Mucosa of stomach (tissue), 1 donor: ENCODE results near the gene EPS8L1.
"Not testable (repeated sequence)": the region's sequence is repeated elsewhere in the genome, so short reads cannot be mapped to it uniquely, and the experiment has no call there.

Source experiments
- H3K27me3 ChIP-seq: one replicate; pipeline ENCODE4 v1.7.0; 2013; ENCODE audit warnings: mild to moderate bottlenecking, low read length; ENCODE audit not compliant: control insufficient read depth, insufficient read depth
- H3K36me3 ChIP-seq: one replicate; pipeline ENCODE4 v1.7.0; 2013; ENCODE audit warnings: low read length; ENCODE audit not compliant: control insufficient read depth, insufficient read depth
- H3K4me1 ChIP-seq: one replicate; pipeline ENCODE4 v1.7.0; 2013; ENCODE audit warnings: mild to moderate bottlenecking, low read length; ENCODE audit not compliant: control insufficient read depth, insufficient read depth
- H3K4me3 ChIP-seq: one replicate; pipeline ENCODE4 v1.7.0; 2013; ENCODE audit warnings: low read length
- H3K9ac ChIP-seq: one replicate; pipeline ENCODE4 v1.7.0; 2013; ENCODE audit warnings: mild to moderate bottlenecking, low read length, moderate library complexity
- H3K9me3 ChIP-seq: one replicate; pipeline ENCODE4 v1.7.0; 2013; ENCODE audit warnings: mild to moderate bottlenecking, low read length, moderate library complexity; ENCODE audit not compliant: control insufficient read depth
- donor health status: Pancreatic carcinoma.

Gene EPS8L1

GRCh38 chr19:55107252-55107651 is 31.6 kb downstream of the EPS8L1 start:
- H3K27me3 ChIP-seq, H3K36me3 ChIP-seq, H3K9ac ChIP-seq, H3K4me3 ChIP-seq, H3K4me1 ChIP-seq, H3K9me3 ChIP-seq: not testable (repeated sequence)

GRCh38 chr19:55109527-55110291 is 34.0 kb downstream of the EPS8L1 start:
- Histone ChIP-seq H3K4me3 (no peak overlapping the region), H3K36me3 (no peaks in the 10 kb centered on the region), H3K9ac (no peak overlapping the region), H3K27me3 (no peaks in the 10 kb centered on the region), H3K9me3 (no peaks in the 10 kb centered on the region), H3K4me1 (peaks cover 22% of the 10 kb centered on the region)

- Histone ChIP-seq H3K36me3 (no peaks in the 10 kb centered on the region), H3K27me3 (no peaks in the 10 kb centered on the region), H3K4me3 (no peak overlapping the region), H3K9me3 (no peaks in the 10 kb centered on the region), H3K4me1 (peaks cover 36% of the 10 kb centered on the region), H3K9ac (no peak overlapping the region)
Measured at GRCh38 chr19:55111238-55111831, 35.7 kb downstream of the EPS8L1 start.

- Histone ChIP-seq H3K4me1 (peaks cover 37% of the 10 kb centered on the region), H3K36me3 (no peaks in the 10 kb centered on the region), H3K9ac (peak overlapping the region; percentile 33), H3K4me3 (no peak overlapping the region), H3K9me3 (no peaks in the 10 kb centered on the region), H3K27me3 (no peaks in the 10 kb centered on the region)
Measured at GRCh38 chr19:55112246-55112776, 36.6 kb downstream of the EPS8L1 start.

GRCh38 chr19:55112777-55113569 is 37.3 kb downstream of the EPS8L1 start:
- Histone ChIP-seq H3K4me1 (peaks cover 37% of the 10 kb centered on the region), H3K9me3 (no peaks in the 10 kb centered on the region), H3K27me3 (no peaks in the 10 kb centered on the region), H3K9ac (peak overlapping the region; percentile 33), H3K4me3 (no peak overlapping the region), H3K36me3 (no peaks in the 10 kb centered on the region)

GRCh38 chr19:55113570-55114039 is 37.9 kb downstream of the EPS8L1 start:
- Histone ChIP-seq H3K4me1 (peaks cover 43% of the 10 kb centered on the region), H3K27me3 (no peaks in the 10 kb centered on the region), H3K9ac (peak overlapping the region; percentile 33), H3K4me3 (no peak overlapping the region), H3K36me3 (no peaks in the 10 kb centered on the region), H3K9me3 (no peaks in the 10 kb centered on the region)

GRCh38 chr19:55114566-55115145 is 39.0 kb downstream of the EPS8L1 start:
- Histone ChIP-seq H3K9me3 (no peaks in the 10 kb centered on the region), H3K36me3 (no peaks in the 10 kb centered on the region), H3K4me3 (no peak overlapping the region), H3K27me3 (no peaks in the 10 kb centered on the region), H3K9ac (peak overlapping the region; percentile 33), H3K4me1 (peaks cover 45% of the 10 kb centered on the region)

GRCh38 chr19:55115446-55116065 is 39.9 kb downstream of the EPS8L1 start:
- H3K4me1 ChIP-seq: peaks cover 45% of the 10 kb centered on the region
- H3K36me3 ChIP-seq: no peaks in the 10 kb centered on the region
- no peaks in the 10 kb centered on the region for H3K9me3 ChIP-seq
- peak overlapping the region; percentile 53 for H3K4me3 ChIP-seq
- H3K9ac ChIP-seq: peak overlapping the region; percentile 71
- no peaks in the 10 kb centered on the region for H3K27me3 ChIP-seq

- H3K36me3 ChIP-seq: no peaks in the 10 kb centered on the region
- H3K9ac ChIP-seq: peak overlapping the region; percentile 71
- H3K4me3 ChIP-seq: peak overlapping the region; percentile 53
- H3K4me1 ChIP-seq: peaks cover 45% of the 10 kb centered on the region
- no peaks in the 10 kb centered on the region for H3K9me3 ChIP-seq
- no peaks in the 10 kb centered on the region for H3K27me3 ChIP-seq
Measured at GRCh38 chr19:55116232-55116858, 40.7 kb downstream of the EPS8L1 start.

- Histone ChIP-seq H3K4me1 (peaks cover 45% of the 10 kb centered on the region), H3K9ac (peak within 1 kb of the TSS; percentile 71), H3K9me3 (no peaks in the 10 kb centered on the region), H3K4me3 (peak within 1 kb of the TSS; percentile 53), H3K27me3 (no peaks in the 10 kb centered on the region), H3K36me3 (no peaks in the 10 kb centered on the region)
Measured at GRCh38 chr19:55116859-55117662, 41.4 kb downstream of the EPS8L1 start, which contains the start of gene PPP1R12C. Gene PPP1R12C (minus strand): TSS chr19:55117637. CDS start chr19:55117543, 94 bp downstream.
